ENCODE data around the gene CCL25.
A peak's percentile ranks its signal among the peaks of the same experiment; 100 is the strongest.

Gene CCL25

DNA sequence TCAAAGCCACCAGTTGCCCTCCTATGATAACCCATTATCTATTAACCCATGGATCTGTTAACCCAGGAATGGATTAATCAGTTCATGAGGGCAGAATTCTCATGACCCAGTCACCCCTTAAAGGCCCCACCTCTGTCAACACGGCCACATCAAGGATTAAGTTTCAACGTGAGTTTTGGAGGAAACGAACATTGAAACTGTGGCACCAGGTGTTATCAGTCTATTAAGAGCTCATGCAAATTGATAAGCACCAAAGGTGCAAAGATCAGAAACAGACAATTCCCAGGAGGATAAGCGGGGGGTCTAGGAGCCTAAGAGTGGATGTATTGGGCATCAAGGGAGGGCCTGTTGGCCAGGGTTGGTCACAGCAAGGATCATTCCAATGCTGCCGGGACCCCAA lies 27.2 kb upstream of the CCL25 start:
- no peak overlapping the region for H3K4me3 ChIP-seq (ENCODE audit: low read depth, low read length)
- no peaks in the 10 kb centered on the region for H3K9me3 ChIP-seq (ENCODE audit: control insufficient read depth, insufficient read depth, low read depth, low read length)
- no peaks in the 10 kb centered on the region for H3K36me3 ChIP-seq (ENCODE audit: control insufficient read depth in 2 of 2, insufficient read depth in 1 of 2, low read length in 2 of 2)
- ChIA-PET CTCF (interaction anchor here (0.6 kb wide), 1 partner anchor 19 kb away, joined by 3 read pairs; no protein-coding TSS in a partner anchor), POLR2A (interaction anchor here (0.6 kb wide), 1 partner anchor 19 kb away, joined by 3 read pairs; no protein-coding TSS in a partner anchor)
- TF ChIP-seq ZNF324 (tag by site-specific recombination; IDR thresholded peaks at IDR 0.05) (no peak), ZFP3 (tag by site-specific recombination; IDR thresholded peaks at IDR 0.05; ENCODE audit: low read depth) (no peak), ZNF23 (tag by site-specific recombination; IDR thresholded peaks at IDR 0.05; ENCODE audit: borderline replicate concordance) (no peak)
- TF ChIP-seq, protein P1, sequence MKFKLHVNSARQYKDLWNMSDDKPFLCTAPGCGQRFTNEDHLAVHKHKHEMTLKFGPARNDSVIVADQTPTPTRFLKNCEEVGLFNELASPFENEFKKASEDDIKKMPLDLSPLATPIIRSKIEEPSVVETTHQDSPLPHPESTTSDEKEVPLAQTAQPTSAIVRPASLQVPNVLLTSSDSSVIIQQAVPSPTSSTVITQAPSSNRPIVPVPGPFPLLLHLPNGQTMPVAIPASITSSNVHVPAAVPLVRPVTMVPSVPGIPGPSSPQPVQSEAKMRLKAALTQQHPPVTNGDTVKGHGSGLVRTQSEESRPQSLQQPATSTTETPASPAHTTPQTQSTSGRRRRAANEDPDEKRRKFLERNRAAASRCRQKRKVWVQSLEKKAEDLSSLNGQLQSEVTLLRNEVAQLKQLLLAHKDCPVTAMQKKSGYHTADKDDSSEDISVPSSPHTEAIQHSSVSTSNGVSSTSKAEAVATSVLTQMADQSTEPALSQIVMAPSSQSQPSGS (tag by site-specific recombination; IDR thresholded peaks at IDR 0.05; ENCODE audit: low read depth): no peak
- H3K27ac ChIP-seq (ENCODE audit: extremely low read depth, low read depth, low read length): no peak overlapping the region
- H3K4me1 ChIP-seq (ENCODE audit: control insufficient read depth, insufficient read depth, low read length): no peaks in the 10 kb centered on the region

DNA sequence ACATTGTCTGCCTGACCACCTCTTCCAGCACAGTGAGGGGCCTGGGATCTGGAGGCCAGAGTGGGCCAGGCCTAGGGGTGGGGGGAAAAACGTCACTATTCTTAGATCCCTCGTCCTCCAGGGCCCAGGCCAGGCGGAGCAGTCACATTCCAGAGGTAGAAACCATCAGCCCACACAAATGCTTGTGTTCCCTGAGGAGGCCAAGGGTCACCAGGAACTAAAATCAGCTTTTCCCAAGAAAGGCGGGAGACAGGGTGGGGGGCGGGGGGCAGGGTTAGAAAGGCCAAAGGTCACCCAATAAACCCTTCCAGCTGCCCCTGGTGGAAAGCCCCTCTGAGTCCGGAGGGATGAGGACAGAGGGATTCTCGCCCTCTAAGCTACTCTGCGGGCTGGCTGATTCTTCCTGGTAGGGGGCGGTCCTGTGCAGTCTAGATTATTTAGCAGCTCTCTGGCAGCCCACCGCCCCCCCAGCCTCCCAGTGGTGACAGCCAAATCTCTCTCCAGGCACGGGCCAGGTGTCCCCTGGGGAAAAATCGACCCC lies 23.5 kb upstream of the CCL25 start:
- ChIA-PET POLR2A (no interaction called here), CTCF (interaction anchor here (0.7 to 1.1 kb wide), 3 partner anchors 15 to 58 kb away, joined by 3 read pairs; no protein-coding TSS in a partner anchor)
- TF ChIP-seq, protein P2, sequence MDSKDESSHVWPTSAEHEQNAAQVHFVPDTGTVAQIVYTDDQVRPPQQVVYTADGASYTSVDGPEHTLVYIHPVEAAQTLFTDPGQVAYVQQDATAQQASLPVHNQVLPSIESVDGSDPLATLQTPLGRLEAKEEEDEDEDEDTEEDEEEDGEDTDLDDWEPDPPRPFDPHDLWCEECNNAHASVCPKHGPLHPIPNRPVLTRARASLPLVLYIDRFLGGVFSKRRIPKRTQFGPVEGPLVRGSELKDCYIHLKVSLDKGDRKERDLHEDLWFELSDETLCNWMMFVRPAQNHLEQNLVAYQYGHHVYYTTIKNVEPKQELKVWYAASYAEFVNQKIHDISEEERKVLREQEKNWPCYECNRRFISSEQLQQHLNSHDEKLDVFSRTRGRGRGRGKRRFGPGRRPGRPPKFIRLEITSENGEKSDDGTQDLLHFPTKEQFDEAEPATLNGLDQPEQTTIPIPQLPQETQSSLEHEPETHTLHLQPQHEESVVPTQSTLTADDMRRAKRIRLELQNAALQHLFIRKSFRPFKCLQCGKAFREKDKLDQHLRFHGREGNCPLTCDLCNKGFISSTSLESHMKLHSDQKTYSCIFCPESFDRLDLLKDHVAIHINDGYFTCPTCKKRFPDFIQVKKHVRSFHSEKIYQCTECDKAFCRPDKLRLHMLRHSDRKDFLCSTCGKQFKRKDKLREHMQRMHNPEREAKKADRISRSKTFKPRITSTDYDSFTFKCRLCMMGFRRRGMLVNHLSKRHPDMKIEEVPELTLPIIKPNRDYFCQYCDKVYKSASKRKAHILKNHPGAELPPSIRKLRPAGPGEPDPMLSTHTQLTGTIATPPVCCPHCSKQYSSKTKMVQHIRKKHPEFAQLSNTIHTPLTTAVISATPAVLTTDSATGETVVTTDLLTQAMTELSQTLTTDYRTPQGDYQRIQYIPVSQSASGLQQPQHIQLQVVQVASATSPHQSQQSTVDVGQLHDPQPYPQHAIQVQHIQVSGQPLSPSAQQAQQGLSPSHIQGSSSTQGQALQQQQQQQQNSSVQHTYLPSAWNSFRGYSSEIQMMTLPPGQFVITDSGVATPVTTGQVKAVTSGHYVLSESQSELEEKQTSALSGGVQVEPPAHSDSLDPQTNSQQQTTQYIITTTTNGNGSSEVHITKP (tag by site-specific recombination; IDR thresholded peaks at IDR 0.05): peak; percentile 41
- TF ChIP-seq ZNF423 (tag by site-specific recombination; IDR thresholded peaks at IDR 0.05) (no peak), EGR2 (tag by site-specific recombination; IDR thresholded peaks at IDR 0.05; ENCODE audit: low read depth) (no peak), KLF7 (tag by site-specific recombination; IDR thresholded peaks at IDR 0.05; ENCODE audit: borderline replicate concordance) (no peak), ZNF626 (tag by site-specific recombination; IDR thresholded peaks at IDR 0.05) (no peak), ZNF837 (tag by site-specific recombination; IDR thresholded peaks at IDR 0.05) (no peak), ZSCAN30 (tag by site-specific recombination; IDR thresholded peaks at IDR 0.05) (no peak), ZIC2 (tag by site-specific recombination; IDR thresholded peaks at IDR 0.05) (peak; percentile 79), MYNN (tag by site-specific recombination; IDR thresholded peaks at IDR 0.05; ENCODE audit: borderline replicate concordance) (no peak), GLIS1 (tag by site-specific recombination; IDR thresholded peaks at IDR 0.05) (0 out of 2 replicates have a peak, but pooled peaks have one; percentile 10)
- TF ChIP-seq, protein P3, sequence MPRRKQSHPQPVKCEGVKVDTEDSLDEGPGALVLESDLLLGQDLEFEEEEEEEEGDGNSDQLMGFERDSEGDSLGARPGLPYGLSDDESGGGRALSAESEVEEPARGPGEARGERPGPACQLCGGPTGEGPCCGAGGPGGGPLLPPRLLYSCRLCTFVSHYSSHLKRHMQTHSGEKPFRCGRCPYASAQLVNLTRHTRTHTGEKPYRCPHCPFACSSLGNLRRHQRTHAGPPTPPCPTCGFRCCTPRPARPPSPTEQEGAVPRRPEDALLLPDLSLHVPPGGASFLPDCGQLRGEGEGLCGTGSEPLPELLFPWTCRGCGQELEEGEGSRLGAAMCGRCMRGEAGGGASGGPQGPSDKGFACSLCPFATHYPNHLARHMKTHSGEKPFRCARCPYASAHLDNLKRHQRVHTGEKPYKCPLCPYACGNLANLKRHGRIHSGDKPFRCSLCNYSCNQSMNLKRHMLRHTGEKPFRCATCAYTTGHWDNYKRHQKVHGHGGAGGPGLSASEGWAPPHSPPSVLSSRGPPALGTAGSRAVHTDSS (tag by site-specific recombination; IDR thresholded peaks at IDR 0.05): no peak
- TF ChIP-seq, protein P4, sequence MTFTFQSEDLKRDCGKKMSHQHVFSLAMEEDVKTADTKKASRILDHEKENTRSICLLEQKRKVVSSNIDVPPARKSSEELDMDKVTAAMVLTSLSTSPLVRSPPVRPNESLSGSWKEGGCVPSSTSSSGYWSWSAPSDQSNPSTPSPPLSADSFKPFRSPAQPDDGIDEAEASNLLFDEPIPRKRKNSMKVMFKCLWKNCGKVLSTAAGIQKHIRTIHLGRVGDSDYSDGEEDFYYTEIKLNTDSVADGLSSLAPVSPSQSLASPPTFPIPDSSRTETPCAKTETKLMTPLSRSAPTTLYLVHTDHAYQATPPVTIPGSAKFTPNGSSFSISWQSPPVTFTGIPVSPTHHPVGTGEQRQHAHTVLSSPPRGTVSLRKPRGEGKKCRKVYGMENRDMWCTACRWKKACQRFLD (tag by site-specific recombination; IDR thresholded peaks at IDR 0.05): no peak
- TF ChIP-seq, protein P5, sequence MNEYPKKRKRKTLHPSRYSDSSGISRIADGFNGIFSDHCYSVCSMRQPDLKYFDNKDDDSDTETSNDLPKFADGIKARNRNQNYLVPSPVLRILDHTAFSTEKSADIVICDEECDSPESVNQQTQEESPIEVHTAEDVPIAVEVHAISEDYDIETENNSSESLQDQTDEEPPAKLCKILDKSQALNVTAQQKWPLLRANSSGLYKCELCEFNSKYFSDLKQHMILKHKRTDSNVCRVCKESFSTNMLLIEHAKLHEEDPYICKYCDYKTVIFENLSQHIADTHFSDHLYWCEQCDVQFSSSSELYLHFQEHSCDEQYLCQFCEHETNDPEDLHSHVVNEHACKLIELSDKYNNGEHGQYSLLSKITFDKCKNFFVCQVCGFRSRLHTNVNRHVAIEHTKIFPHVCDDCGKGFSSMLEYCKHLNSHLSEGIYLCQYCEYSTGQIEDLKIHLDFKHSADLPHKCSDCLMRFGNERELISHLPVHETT (tag by site-specific recombination; IDR thresholded peaks at IDR 0.05): no peak
- TF ChIP-seq, protein P6, sequence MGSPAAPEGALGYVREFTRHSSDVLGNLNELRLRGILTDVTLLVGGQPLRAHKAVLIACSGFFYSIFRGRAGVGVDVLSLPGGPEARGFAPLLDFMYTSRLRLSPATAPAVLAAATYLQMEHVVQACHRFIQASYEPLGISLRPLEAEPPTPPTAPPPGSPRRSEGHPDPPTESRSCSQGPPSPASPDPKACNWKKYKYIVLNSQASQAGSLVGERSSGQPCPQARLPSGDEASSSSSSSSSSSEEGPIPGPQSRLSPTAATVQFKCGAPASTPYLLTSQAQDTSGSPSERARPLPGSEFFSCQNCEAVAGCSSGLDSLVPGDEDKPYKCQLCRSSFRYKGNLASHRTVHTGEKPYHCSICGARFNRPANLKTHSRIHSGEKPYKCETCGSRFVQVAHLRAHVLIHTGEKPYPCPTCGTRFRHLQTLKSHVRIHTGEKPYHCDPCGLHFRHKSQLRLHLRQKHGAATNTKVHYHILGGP (tag by site-specific recombination; IDR thresholded peaks at IDR 0.05): no peak
- Histone ChIP-seq H3K36me3 (ENCODE audit: control insufficient read depth in 2 of 2, insufficient read depth in 1 of 2, low read length in 2 of 2) (no peaks in the 10 kb centered on the region), H3K9me3 (ENCODE audit: control insufficient read depth, insufficient read depth, low read depth, low read length) (no peaks in the 10 kb centered on the region), H3K27ac (ENCODE audit: extremely low read depth, low read depth, low read length) (no peak overlapping the region), H3K4me3 (ENCODE audit: low read depth, low read length) (no peak overlapping the region), H3K4me1 (ENCODE audit: control insufficient read depth, insufficient read depth, low read length) (no peaks in the 10 kb centered on the region)

Data from HEK293 (cell line).